PC-3 (cell line): Measurements from ENCODE around the gene FAM120B.

Experiments used
- EZH2 ChIP-seq: fragments of 300-600 bp; sonication (generic); IDR thresholded peaks from one replicate; pipeline ENCODE4 v1.6.1; 2017; ENCODE audit warnings: antibody characterized with exemption, mild to moderate bottlenecking, low read length; ENCODE audit not compliant: unreplicated experiment
- EZH2phosphoT487 ChIP-seq: fragments of 300-600 bp; sonication (generic); IDR thresholded peaks from 2 replicates; pipeline ENCODE4 v1.6.1; 2018; ENCODE audit warnings: mild to moderate bottlenecking, antibody characterized with exemption, low read length, borderline replicate concordance
- TF ChIP-seq, protein P1 (sequence below): fragments of 300-600 bp; sonication (generic); conservative IDR thresholded peaks from 2 replicates; pipeline ENCODE4 v1.5.1; 2017; ENCODE audit warnings: antibody characterized with exemption, low read depth, mild to moderate bottlenecking, low read length

DNA sequence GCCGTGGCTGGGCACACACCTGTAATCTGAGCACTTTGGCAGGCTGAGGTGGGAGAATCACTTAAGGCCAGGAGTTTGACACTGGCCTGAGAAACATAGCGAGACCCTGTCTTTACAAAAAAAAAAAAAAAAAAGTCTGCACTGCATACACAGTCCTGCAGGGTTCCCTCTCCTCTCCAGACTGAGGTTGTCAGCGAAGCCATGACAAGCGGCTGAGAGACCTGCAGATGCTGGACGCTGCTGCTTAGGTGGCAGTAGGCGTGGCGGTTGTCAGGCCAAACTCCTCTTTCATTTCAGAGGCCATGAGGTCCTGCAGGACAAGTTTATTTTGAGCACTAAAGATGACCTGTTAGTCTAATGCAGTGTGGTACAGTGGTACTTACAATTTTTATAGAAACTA, 86.5 kb downstream of the FAM120B start:
- TF ChIP-seq EZH2phosphoT487 (no peak), EZH2 (no peak)
- TF ChIP-seq, protein P1, sequence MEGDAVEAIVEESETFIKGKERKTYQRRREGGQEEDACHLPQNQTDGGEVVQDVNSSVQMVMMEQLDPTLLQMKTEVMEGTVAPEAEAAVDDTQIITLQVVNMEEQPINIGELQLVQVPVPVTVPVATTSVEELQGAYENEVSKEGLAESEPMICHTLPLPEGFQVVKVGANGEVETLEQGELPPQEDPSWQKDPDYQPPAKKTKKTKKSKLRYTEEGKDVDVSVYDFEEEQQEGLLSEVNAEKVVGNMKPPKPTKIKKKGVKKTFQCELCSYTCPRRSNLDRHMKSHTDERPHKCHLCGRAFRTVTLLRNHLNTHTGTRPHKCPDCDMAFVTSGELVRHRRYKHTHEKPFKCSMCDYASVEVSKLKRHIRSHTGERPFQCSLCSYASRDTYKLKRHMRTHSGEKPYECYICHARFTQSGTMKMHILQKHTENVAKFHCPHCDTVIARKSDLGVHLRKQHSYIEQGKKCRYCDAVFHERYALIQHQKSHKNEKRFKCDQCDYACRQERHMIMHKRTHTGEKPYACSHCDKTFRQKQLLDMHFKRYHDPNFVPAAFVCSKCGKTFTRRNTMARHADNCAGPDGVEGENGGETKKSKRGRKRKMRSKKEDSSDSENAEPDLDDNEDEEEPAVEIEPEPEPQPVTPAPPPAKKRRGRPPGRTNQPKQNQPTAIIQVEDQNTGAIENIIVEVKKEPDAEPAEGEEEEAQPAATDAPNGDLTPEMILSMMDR: no peak
